ENCODE results near the gene ANKRD40CL. TPM values are rescaled to one million over a fixed set of nuclear protein-coding genes. Genes with fewer than 3 reads are reported as not detected.

The ANKRD40CL gene
- total RNA-seq, 2 donors from 2014 or later = not detected

- peaks cover 7% of the 10 kb centered on the region for H3K36me3 Mint-ChIP-seq (ENCODE audit: low read depth)
- 85 to 88% methylated on average over 8 to 9 of the region's 9 CpGs for WGBS, 2 experiments (ENCODE audit: insufficient coverage in 1 of 2, insufficient read length in 1 of 2)
- peaks cover 23% of the 10 kb centered on the region for H3K36me3 ChIP-seq (ENCODE audit: control insufficient read depth, insufficient read depth, low read length)
- DNase-seq = peak; percentile 50
- no peaks in the 10 kb centered on the region for H3K27me3 Mint-ChIP-seq (ENCODE audit: insufficient read depth)
- H3K27me3 ChIP-seq (ENCODE audit: control insufficient read depth, insufficient read depth, low read length, poor library complexity, severe bottlenecking) = no peaks in the 10 kb centered on the region
- no peaks in the 10 kb centered on the region for H3K9me3 Mint-ChIP-seq
- no peak overlapping the region for H3K4me3 Mint-ChIP-seq
- peaks cover 11% of the 10 kb centered on the region for H3K4me1 ChIP-seq (ENCODE audit: control insufficient read depth, insufficient read depth, low read length)
- H3K9me3 ChIP-seq (ENCODE audit: control insufficient read depth, low read length) = no peaks in the 10 kb centered on the region
- no peak overlapping the region for H3K27ac Mint-ChIP-seq
- H3K4me1 Mint-ChIP-seq = peaks cover 11% of the 10 kb centered on the region
- H3K27ac ChIP-seq (ENCODE audit: low read depth, low read length) = no peak overlapping the region
- TF ChIP-seq CTCF (conservative IDR thresholded peaks at IDR 0.05) = no peak
- no peak overlapping the region for H3K9ac ChIP-seq (ENCODE audit: extremely low read depth, low read length, poor library complexity, severe bottlenecking)
- no peak overlapping the region for H3K4me3 ChIP-seq (ENCODE audit: low read length)
Observed at GRCh38 chr17:50758989-50759544, 8.3 kb downstream of the ANKRD40CL start.

GRCh38 chr17:50758524-50758923 is 8.8 kb downstream of the ANKRD40CL start:
- no peaks in the 10 kb centered on the region for H3K9me3 ChIP-seq (ENCODE audit: control insufficient read depth, low read length)
- no peak overlapping the region for H3K27ac ChIP-seq (ENCODE audit: low read depth, low read length)

GRCh38 chr17:50754521-50754920 is 12.8 kb downstream of the ANKRD40CL start:
- Histone ChIP-seq H3K9me3 (ENCODE audit: control insufficient read depth, low read length) (no peaks in the 10 kb centered on the region), H3K27me3 (ENCODE audit: control insufficient read depth, insufficient read depth, low read length, poor library complexity, severe bottlenecking) (no peaks in the 10 kb centered on the region), H3K4me1 (ENCODE audit: control insufficient read depth, insufficient read depth, low read length) (peaks cover 16% of the 10 kb centered on the region), H3K27ac (ENCODE audit: low read depth, low read length) (no peak overlapping the region), H3K4me3 (ENCODE audit: low read length) (peak overlapping the region; percentile 66), H3K36me3 (ENCODE audit: control insufficient read depth, insufficient read depth, low read length) (peaks cover 61% of the 10 kb centered on the region), H3K9ac (ENCODE audit: extremely low read depth, low read length, poor library complexity, severe bottlenecking) (no peak overlapping the region)
- H3K4me1 Mint-ChIP-seq = peaks cover 23% of the 10 kb centered on the region
- no peaks in the 10 kb centered on the region for H3K9me3 Mint-ChIP-seq
- no peak overlapping the region for H3K4me3 Mint-ChIP-seq
- WGBS, 2 experiments (ENCODE audit: insufficient coverage in 1 of 2, insufficient read length in 1 of 2) = 73 to 80% methylated on average over 2 of the region's 2 CpGs
- no peak for DNase-seq
- H3K36me3 Mint-ChIP-seq (ENCODE audit: low read depth) = peaks cover 34% of the 10 kb centered on the region
- no peak overlapping the region for H3K27ac Mint-ChIP-seq
- TF ChIP-seq CTCF (conservative IDR thresholded peaks at IDR 0.05) = no peak
- no peaks in the 10 kb centered on the region for H3K27me3 Mint-ChIP-seq (ENCODE audit: insufficient read depth)

More at GRCh38 chr17:50758524-50758923, 8.8 kb downstream of the ANKRD40CL start:
- peaks cover 16% of the 10 kb centered on the region for H3K4me1 ChIP-seq (ENCODE audit: control insufficient read depth, insufficient read depth, low read length)
- H3K4me3 Mint-ChIP-seq = no peak overlapping the region
- peak; percentile 47 for DNase-seq
- peaks cover 10% of the 10 kb centered on the region for H3K36me3 Mint-ChIP-seq (ENCODE audit: low read depth)
- peaks cover 28% of the 10 kb centered on the region for H3K36me3 ChIP-seq (ENCODE audit: control insufficient read depth, insufficient read depth, low read length)
- peaks cover 13% of the 10 kb centered on the region for H3K4me1 Mint-ChIP-seq
- no peaks in the 10 kb centered on the region for H3K27me3 ChIP-seq (ENCODE audit: control insufficient read depth, insufficient read depth, low read length, poor library complexity, severe bottlenecking)
- no peak for TF ChIP-seq CTCF (conservative IDR thresholded peaks at IDR 0.05)
- H3K4me3 ChIP-seq (ENCODE audit: low read length) = no peak overlapping the region
- H3K27me3 Mint-ChIP-seq (ENCODE audit: insufficient read depth) = no peaks in the 10 kb centered on the region
- 85 to 87% methylated on average over 5 of the region's 5 CpGs for WGBS, 2 experiments (ENCODE audit: insufficient coverage in 1 of 2, insufficient read length in 1 of 2)
- H3K27ac Mint-ChIP-seq = no peak overlapping the region
- no peak overlapping the region for H3K9ac ChIP-seq (ENCODE audit: extremely low read depth, low read length, poor library complexity, severe bottlenecking)
- H3K9me3 Mint-ChIP-seq = no peaks in the 10 kb centered on the region
